NCI-H2227 (cell line): ENCODE results near the gene LRRC3.
A peak's percentile ranks its signal among the peaks of the same experiment; 100 is the strongest.

Source experiments
- DNase-seq: peaks from one replicate; lab custom pipeline; 2025; ENCODE audit not compliant: unreplicated experiment; lab: John Stamatoyannopoulos, UW

The LRRC3 gene

DNA sequence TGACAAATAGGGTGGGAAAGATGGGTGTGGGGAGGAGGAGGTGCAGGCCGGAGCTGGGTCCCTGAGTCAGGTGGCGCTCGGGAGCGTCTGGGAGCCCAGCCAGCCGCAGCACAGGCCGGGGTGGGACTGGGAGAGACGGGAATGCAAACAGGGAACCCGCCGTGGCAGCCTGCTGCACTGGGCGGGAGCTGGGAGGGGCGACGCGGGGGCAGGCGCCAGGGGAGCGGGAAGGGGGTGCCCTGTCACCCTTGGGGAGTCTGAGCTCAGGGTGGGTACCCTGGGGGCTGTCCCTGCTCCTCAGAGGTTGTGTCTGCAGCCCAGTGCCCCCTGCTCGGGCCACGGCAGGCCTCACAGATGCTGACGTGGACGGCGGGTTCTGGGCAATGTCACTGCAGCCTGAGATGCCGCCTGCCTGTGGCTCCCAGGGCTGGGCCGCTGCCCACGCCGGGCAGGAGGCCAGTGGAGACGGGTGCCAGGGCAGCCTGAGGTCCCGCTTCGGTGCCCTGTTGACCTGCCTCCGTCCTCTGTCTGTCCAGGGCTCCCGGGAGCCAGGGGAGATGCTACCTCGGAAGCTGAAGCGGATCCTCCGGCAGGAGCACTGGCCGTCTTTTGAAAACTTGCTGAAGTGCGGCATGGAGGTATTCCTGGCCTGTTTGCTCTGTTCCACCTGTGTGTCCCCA lies 16.6 kb upstream of the LRRC3 start:
- DNase-seq, result no peak

- DNase-seq, result no peak
Measured at GRCh38 chr21:44439211-44439600, 16.1 kb upstream of the LRRC3 start.

- DNase-seq, result no peak
Measured at GRCh38 chr21:44440241-44441040, 14.9 kb upstream of the LRRC3 start.

DNA sequence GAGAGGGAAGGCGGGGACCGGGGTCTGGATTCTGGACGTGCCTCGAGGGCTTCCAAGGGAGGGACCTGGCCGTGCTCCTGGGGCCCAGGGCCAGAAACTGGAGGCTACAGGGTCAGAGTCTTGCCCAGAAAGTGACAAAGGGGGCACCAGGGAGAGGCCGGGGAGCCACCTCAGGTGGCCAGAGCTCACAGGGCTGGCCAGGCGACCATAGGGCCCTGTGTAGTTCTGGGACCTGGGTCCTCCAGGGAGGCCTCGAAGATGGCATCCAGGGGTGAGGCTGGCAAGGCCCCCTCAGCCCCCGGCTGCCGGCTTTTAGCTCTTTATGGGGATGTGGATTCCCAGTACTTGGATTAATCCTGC lies 14.3 kb upstream of the LRRC3 start:
- no peak for DNase-seq

DNA sequence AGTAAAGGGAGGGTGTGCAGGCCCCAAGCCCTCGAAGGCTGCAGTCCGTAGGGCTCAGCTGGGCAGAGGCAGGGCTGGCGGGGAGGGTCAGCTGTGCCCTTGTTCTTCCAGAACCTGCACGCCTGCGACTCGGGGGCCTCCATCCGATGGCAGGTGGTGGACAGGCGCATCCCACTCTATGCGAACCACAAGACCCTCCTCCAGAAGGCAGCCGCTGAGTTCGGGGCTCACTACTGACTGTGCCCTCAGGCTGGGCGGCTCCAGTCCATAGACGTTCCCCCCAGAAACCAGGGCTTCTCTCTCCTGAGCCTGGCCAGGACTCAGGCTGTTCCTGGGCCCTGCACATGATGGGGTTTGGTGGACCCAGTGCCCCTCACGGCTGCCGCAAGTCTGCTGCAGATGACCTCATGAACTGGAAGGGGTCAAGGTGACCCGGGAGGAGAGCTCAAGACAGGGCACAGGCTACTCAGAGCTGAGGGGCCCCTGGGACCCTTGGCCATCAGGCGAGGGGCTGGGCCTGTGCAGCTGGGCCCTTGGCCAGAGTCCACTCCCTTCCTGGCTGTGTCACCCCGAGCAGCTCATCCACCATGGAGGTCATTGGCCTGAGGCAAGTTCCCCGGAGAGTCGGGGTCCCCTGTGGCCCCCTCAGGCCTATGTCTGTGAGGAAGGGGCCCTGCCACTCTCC lies 13.6 kb upstream of the LRRC3 start:
- DNase-seq, result no peak

DNA sequence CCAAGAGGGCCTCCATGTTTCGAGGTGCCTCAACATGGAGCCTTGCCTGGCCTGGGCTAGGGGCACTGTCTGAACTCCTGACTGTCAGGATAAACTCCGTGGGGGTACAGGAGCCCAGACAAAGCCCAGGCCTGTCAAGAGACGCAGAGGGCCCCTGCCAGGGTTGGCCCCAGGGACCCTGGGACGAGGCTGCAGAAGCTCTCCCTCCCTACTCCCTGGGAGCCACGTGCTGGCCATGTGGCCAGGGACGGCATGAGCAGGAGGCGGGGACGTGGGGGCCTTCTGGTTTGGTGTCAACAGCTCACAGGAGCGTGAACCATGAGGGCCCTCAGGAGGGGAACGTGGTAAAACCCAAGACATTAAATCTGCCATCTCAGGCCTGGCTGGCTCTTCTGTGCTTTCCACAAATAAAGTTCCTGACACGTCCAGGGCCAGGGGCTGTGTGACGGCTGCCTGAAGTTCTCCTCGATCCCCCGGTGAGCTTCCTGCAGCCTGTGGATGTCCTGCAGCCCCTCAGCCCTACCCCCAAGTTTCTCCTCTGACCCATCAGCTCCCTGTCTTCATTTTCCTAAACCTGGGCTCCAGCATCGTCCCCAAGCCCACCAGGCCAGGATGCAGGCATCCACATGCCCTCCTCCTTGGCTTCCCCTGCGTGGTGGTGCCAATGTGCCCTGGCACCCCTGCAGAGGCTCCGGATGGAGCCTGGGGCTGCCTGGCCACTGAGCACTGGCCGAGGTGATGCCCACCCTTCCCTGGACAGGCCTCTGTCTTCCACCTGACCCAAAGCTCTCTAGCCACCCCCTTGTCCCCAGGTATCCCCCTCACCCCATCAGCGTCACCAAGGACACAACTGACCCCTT lies 12.8 kb upstream of the LRRC3 start:
- DNase-seq, result no peak

DNA sequence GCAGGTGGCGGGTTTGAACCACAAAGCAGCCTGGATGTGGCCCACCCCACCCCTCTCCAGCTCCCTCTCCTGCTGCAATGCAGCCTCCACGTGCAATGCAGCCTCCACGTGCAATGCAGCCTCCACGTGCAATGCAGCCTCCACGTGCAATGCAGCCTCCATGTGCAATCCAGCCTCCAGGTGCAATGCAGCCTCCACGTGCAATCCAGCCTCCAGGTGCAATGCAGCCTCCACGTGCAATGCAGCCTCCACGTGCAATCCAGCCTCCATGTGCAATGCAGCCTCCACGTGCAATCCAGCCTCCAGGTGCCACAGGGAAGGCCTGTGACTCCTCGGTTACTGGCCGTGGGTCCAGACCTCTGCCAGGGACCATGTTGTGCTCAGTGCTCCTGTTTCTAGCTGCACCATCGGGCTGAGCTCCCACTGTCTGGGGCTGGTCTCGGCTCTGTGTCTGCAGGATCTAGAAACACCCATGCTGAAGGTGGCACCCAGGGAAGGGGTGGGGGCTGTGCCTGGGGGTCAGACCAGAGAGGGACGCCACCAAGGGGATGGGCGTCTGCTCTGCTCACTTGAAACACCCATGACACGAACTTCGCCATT lies 11.9 kb upstream of the LRRC3 start:
- no peak for DNase-seq

DNA sequence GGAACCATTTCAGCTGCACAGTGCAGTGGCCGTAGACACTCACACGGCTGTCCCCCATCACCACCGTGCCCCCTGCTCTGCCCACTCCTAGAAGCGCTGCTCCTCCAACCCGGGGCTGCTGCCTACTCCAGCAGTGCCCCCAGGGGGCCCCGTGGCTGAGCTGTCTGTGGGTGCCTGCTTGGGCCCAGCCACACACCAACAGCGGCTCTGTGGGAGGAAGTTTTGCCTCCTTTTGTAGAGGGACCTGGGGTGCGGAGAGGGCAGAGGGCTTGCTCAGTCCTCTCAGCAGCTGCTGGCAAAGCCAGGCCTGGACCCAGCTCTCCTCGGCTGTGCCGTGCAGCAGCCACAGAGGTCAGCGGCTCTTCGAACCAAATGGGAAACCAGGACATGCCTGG lies 11.4 kb upstream of the LRRC3 start:
- no peak for DNase-seq

- no peak for DNase-seq
Measured at GRCh38 chr21:44444286-44444931, 10.9 kb upstream of the LRRC3 start.

DNA sequence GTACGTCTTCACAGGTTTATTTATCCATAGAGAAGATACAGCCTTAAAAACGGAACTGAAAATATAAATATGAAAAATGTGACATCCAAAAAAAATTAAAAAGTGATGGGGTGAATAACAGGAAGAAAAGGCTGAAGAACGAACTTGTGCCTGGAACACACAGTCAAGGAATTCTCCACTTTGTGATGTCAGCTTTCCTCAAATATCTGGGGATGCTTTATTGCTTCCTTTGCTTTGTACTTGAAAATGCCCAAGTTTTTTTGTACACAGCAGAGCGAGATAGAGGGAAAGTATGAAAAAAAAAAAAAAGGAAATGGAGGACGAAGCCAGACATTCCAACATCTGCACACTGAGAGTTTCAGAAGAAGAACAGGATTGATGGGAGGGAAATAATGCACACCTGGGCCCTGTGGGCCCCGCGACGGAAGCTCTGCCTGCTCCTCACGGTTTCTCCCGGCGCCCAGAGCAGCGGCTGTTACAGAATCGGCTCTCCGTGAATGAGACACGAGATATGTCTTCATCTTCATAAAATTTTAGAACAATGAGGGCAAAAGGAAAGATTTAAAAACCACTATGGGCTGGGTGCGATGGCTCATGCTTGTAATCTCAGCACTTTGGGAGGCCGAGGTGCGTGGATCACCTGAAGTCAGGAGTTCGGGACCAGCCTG lies 10.0 kb upstream of the LRRC3 start:
- no peak for DNase-seq

GRCh38 chr21:44448651-44449131 lies 6.6 kb upstream of the LRRC3 start:
- DNase-seq, result no peak

DNA sequence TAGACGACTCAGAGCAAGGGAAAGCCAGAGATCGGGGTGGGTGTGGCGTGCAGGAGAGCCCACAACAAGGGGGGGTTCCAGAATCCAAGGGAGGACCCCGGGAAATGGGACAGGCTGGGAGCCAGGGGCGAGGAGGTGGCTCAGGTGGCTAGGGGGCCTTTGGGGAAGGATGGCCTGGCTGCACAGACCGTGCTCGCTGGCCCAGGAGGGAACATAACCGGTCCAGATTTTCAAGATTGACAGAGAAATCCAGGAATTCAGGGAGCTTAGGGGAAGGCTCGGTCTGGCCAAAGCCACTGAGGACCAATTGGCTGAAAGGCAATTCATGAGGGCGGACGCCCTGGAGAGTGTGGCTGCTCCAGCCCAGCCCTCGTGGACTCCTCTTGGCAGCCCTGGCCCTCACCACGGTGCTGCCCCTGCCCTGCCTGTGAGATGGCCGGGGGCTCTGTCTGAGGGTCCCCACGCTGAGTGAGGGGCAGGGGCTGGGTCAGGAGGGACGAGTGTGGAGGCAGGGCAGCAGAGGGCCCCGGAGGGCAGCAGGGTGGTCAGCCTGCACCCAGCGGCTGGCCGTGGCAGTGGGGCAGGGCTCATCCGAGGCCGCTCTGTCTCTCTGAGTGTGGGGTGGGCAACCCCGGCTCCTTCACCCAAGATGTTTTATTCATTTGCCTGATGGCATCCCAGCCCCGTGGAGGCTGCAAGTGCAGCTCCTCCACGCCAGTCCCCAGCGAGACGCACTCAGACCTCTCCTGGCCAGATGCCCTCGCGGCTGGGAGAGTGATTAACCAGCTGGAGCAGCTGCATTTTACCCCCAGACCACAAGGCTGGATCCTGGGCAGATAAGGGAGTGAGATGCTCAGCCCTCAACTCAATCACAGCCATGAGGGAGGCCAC lies 5.6 kb upstream of the LRRC3 start:
- DNase-seq, result no peak

DNA sequence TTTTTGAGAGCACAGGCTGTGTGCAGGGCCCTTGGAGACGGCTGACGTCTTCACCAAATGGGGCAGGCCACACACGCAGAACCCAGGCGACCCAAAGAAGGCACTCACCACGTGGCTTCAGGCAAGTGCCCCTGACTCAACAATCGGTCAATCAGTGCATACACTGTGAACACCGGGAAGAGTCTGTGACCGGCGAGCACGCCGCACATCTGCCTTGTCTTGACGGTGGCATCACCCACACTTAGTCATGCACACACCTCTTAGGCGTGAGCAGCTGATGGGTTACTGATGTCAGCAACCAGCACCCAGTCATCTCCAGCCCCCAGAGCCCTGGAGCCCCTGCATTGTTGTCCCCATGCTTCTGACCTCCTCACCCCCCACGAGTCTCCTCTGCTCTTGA lies 4.9 kb upstream of the LRRC3 start:
- no peak for DNase-seq

GRCh38 chr21:44450999-44451398 lies 4.3 kb upstream of the LRRC3 start:
- DNase-seq, result no peak

DNA sequence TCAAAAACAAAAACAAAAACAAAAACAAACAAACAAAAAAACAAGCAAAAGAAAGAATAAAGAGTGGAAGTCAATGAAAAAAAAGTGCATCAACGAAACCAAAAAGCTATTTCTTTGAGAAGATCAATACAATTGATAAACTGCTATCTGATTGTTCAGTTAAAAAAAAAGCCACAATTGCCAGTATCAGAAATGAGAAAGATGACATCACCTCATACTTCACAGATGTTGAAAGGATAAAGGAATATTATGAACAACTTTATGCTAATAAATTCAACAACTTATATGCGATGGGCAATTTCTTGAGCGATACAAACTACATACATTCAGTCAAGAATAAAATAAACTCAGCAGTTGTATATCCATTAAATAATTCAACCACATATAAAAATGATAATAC lies 2.2 kb upstream of the LRRC3 start:
- DNase-seq, result no peak

- DNase-seq, result no peak
Measured at GRCh38 chr21:44454058-44454457, 1.3 kb upstream of the LRRC3 start.

GRCh38 chr21:44455524-44456213 lies 359 bp downstream of the LRRC3 start:
- peak; percentile 73 for DNase-seq
